Airway epithelial cell (primary cell): ENCODE measurements around the gene MAGEE1. TPM values are rescaled to one million over a fixed set of nuclear protein-coding genes. Genes with fewer than 3 reads are reported as not detected.

ENCODE experiments used
- total RNA-seq: library from RNA; depleted of rRNA; stranded (reverse); fragments of >200 nt; gene quantifications from 2 replicates; pipeline ENCODE4 v1.2.3, GENCODE V29; 2015

Gene MAGEE1
- total RNA-seq: 2.5 TPM in 2 replicates

DNA sequence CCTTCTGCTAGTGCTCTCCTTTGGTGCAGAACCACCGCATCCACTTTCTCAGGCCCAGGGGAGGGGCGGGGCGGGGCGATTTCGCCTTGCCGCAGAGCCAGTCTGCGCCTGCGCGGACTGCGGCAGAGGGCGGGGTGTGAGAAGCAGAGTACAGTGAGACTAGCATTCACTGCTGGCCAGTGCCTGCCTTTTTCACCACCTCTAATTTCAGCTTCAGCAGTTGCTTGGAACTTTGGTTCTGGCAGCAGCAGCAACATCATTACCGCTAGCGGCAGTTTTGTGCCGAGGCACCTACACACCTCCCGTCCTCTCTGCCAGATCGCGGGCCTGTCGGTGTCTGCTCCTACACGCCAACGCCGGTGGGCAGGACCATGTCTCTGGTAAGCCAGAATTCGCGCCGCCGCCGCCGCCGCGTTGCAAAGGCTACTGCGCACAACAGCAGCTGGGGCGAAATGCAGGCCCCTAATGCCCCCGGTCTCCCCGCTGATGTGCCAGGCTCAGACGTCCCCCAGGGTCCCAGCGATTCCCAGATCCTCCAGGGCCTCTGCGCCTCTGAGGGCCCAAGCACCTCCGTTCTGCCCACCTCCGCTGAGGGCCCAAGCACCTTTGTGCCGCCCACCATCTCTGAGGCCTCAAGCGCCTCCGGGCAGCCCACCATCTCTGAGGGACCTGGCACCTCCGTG is at the start of gene MAGEE1:
Gene MAGEE1 (plus strand): TSS at position 151 of the 683 bp plus-strand sequence. CDS start 221 bp downstream, at position 372.

